Mononuclear cell (primary cell): ENCODE measurements around the gene NAPEPLD. TPM values are rescaled to one million over a fixed set of nuclear protein-coding genes. Genes with fewer than 3 reads are reported as not detected.
"Not testable (repeated sequence)": the region's sequence is repeated elsewhere in the genome, so short reads cannot be mapped to it uniquely, and the experiment has no call there.

Experiments
- H3K27me3 ChIP-seq: 2 replicates; pipeline ENCODE4 v1.6.0; 2011; ENCODE audit warnings: low read length, control low read depth; ENCODE audit not compliant: insufficient read depth
- H3K4me1 ChIP-seq: 2 replicates; pipeline ENCODE4 v1.5.1; 2011; ENCODE audit warnings: mild to moderate bottlenecking, low read length, control low read depth; ENCODE audit not compliant: insufficient read depth
- H3K4me3 ChIP-seq: 2 replicates; pipeline ENCODE4 v1.5.1; 2011; ENCODE audit warnings: mild to moderate bottlenecking, low read length, moderate library complexity
- H3K9me3 ChIP-seq: 2 replicates; pipeline ENCODE4 v1.5.1; 2011; ENCODE audit warnings: low read depth, mild to moderate bottlenecking, control low read depth, low read length
- total RNA-seq: library from RNA; depleted of rRNA; stranded (reverse); fragments of >200 nt; gene quantifications from one replicate; pipeline ENCODE4 v1.2.3, GENCODE V29; 2012

Gene NAPEPLD
- total RNA-seq, 1 donor, result 2.1 TPM

DNA sequence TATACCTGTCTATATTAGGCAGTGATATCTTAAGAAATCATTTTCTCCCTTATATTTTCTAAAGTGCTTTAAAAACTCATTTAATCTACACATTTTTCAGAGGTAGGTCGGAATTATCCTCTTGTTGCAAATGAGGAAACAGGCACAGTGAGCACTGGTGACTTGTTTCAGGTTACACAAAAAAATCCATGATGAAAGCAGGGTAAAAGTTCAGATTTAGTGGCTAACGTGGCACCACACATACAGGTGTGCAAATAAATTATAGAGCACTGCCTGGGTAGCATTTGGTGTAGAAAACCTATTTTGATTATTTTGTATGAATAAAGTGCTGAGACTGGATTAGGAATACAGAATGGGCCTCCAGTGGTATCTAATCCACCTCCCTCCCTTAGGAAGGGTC is 47.4 kb downstream of the NAPEPLD start:
- H3K4me3 ChIP-seq, result no peak overlapping the region
- no peaks in the 10 kb centered on the region for H3K9me3 ChIP-seq
- H3K27me3 ChIP-seq, result no peaks in the 10 kb centered on the region
- H3K4me1 ChIP-seq, result no peaks in the 10 kb centered on the region

GRCh38 chr7:103100348-103100747 is 48.6 kb downstream of the NAPEPLD start:
- no peaks in the 10 kb centered on the region for H3K4me1 ChIP-seq
- no peaks in the 10 kb centered on the region for H3K9me3 ChIP-seq
- no peaks in the 10 kb centered on the region for H3K27me3 ChIP-seq
- no peak overlapping the region for H3K4me3 ChIP-seq

GRCh38 chr7:103097041-103097440 is 51.9 kb downstream of the NAPEPLD start:
- H3K4me1 ChIP-seq, result no peaks in the 10 kb centered on the region
- H3K4me3 ChIP-seq, result no peak overlapping the region
- no peaks in the 10 kb centered on the region for H3K27me3 ChIP-seq
- H3K9me3 ChIP-seq, result no peaks in the 10 kb centered on the region

DNA sequence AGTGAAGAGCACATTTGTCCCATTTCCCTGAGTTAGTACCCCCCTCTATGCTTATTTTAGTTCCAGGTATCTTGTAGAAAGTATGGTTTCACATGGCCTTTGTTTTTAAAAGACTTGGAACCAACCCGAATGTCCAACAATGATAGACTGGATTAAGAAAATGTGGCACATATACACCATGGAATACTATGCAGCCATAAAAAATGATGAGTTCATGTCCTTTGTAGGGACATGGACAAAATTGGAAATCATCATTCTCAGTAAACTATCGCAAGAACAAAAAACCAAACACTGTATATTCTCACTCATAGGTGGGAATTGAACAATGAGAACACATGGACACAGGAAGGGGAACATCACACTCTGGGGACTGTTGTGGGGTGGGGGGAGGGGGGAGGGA is 53.3 kb downstream of the NAPEPLD start:
- not testable (repeated sequence) for H3K27me3 ChIP-seq

GRCh38 chr7:103094102-103094501 is 54.8 kb downstream of the NAPEPLD start:
- no peaks in the 10 kb centered on the region for H3K27me3 ChIP-seq
- no peak overlapping the region for H3K4me3 ChIP-seq
- no peaks in the 10 kb centered on the region for H3K4me1 ChIP-seq
- no peaks in the 10 kb centered on the region for H3K9me3 ChIP-seq

More for the DNA sequence above, 53.3 kb downstream of the NAPEPLD start:
- H3K9me3 ChIP-seq, H3K4me3 ChIP-seq, H3K4me1 ChIP-seq: not testable (repeated sequence)

DNA sequence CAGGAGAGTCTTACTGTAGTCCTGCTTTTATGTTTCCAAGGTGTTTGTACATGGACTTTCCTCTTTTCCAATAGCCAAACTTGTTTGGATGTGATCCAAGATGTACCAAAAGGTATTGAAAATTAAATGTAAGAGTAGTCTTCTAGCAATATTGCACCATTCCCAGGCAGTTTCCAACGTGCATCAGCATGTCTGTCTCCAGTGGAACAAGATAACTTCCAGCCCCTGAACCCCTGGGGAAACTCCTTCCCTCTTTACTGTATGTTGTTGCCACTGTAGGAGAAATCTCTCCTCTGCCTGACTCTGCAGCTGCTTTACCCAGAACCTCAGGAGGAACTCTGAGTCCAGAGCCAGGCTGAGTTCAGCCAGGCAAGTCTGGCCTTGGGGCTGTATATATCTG is 55.5 kb downstream of the NAPEPLD start:
- Histone ChIP-seq H3K4me3 (no peak overlapping the region), H3K4me1 (no peaks in the 10 kb centered on the region), H3K27me3 (no peaks in the 10 kb centered on the region), H3K9me3 (no peaks in the 10 kb centered on the region)

DNA sequence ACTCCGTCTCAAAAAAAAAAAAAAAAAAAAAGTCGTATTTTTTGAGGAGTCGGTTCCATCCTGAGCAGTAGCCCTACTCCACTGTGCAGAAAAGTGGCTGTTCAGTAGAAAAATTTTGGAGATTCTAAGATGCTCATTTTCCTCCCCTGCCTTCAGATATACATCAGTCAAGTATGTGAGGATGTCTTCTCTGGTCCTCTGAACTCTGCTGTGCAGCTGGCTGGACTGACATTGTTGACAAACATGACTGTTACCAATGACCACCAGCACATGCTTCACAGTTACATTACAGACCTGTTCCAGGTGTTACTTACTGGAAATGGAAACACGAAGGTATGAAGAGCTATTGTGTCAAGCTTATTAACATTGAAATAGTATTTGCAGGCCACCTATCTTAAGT is 56.6 kb downstream of the NAPEPLD start:
- H3K4me3 ChIP-seq, H3K9me3 ChIP-seq, H3K4me1 ChIP-seq, H3K27me3 ChIP-seq: not testable (repeated sequence)

GRCh38 chr7:103083210-103083609 is 65.7 kb downstream of the NAPEPLD start:
- peaks cover 6% of the 10 kb centered on the region for H3K4me1 ChIP-seq
- H3K4me3 ChIP-seq, result no peak overlapping the region
- H3K9me3 ChIP-seq, result no peaks in the 10 kb centered on the region
- H3K27me3 ChIP-seq, result no peaks in the 10 kb centered on the region

DNA sequence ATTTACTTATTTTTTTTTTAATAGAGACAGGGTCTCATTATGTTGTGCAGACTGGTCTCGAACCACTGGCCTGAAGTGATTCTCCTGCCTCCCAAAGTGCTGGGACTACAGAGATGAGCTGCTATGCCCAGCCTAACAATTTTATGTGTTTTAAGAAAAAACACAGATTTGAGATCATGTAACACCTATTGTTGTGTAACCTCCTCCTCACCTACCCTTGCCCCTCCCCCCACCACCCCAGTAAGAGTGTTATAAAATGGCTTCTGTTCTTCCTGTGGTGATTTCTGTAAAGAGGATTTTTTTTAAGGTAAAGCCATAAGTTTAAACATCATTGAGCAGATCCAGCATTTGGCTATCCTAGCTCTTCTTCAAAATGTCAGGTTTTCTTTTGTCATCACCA is 66.4 kb downstream of the NAPEPLD start:
- Histone ChIP-seq H3K4me3 (no peak overlapping the region), H3K27me3 (no peaks in the 10 kb centered on the region), H3K9me3 (no peaks in the 10 kb centered on the region), H3K4me1 (peaks cover 13% of the 10 kb centered on the region)

GRCh38 chr7:103080923-103081322 is 68.0 kb downstream of the NAPEPLD start:
- Histone ChIP-seq H3K4me3 (no peak overlapping the region), H3K4me1 (peaks cover 29% of the 10 kb centered on the region), H3K27me3 (no peaks in the 10 kb centered on the region), H3K9me3 (no peaks in the 10 kb centered on the region)

DNA sequence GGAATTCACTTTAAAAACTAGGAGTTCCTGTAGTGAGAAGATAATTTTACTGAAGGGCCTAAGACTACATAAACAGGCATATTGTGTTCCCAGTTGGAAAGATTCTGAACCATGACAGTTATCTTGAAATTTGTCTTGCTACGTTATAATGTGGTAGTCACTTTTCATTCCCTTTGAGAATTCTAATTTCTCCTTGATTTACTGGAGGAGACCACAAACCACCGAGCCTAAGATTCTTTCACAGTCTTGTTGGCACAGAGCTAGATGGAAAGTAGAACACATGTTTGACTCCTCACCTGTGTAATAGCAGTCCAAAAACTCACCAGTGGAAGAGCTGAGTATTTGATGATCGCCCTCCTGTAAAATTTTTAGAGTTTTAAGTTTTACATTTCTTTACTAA is 69.1 kb downstream of the NAPEPLD start:
- Histone ChIP-seq H3K4me1 (peaks cover 34% of the 10 kb centered on the region), H3K4me3 (no peak overlapping the region), H3K9me3 (no peaks in the 10 kb centered on the region), H3K27me3 (no peaks in the 10 kb centered on the region)

- not testable (repeated sequence) for H3K9me3 ChIP-seq, H3K4me3 ChIP-seq, H3K27me3 ChIP-seq
- H3K4me1 ChIP-seq, result peaks cover 41% of the 10 kb centered on the region
Observed at GRCh38 chr7:103078226-103078625, 70.7 kb downstream of the NAPEPLD start.

- H3K27me3 ChIP-seq, result no peaks in the 10 kb centered on the region
- H3K4me3 ChIP-seq, result no peak overlapping the region
- H3K4me1 ChIP-seq, result peaks cover 41% of the 10 kb centered on the region
- no peaks in the 10 kb centered on the region for H3K9me3 ChIP-seq
Observed at GRCh38 chr7:103077318-103077717, 71.6 kb downstream of the NAPEPLD start.

- peaks cover 41% of the 10 kb centered on the region for H3K4me1 ChIP-seq
- no peaks in the 10 kb centered on the region for H3K9me3 ChIP-seq
- H3K4me3 ChIP-seq, result no peak overlapping the region
- no peaks in the 10 kb centered on the region for H3K27me3 ChIP-seq
Observed at GRCh38 chr7:103076764-103077163, 72.1 kb downstream of the NAPEPLD start.

DNA sequence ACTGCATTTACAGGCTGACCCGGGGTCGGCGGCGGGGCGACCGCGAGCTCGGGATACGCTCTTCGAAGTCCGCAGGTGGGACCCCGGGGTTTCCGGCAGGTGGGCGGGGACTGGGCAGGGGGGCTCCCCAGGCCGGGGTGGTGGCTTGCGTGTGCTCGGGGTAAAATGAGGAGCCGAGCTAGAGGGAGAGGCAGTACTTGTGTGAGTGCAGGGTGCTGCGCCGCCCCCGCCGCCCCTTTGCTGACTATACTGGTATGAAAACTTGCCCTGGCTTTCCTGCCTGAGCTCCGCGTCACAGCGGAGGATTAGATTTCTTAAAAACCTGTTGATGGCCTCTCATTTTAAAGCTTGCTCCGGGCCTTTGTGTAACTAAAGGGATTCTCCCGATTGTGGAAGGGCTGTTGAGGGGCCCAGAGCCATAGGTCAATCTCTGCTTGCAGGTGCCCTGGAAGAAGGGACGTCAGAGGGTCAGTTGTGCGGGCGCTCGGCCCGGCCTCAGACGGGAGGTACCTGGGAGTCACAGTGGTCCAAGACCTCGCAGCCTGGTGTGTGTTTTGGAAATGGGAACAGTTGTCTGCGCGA is 73.5 kb downstream of the NAPEPLD start:
- H3K4me3 ChIP-seq, result peak overlapping the region; percentile 50
- no peaks in the 10 kb centered on the region for H3K9me3 ChIP-seq
- no peaks in the 10 kb centered on the region for H3K27me3 ChIP-seq
- peaks cover 41% of the 10 kb centered on the region for H3K4me1 ChIP-seq

DNA sequence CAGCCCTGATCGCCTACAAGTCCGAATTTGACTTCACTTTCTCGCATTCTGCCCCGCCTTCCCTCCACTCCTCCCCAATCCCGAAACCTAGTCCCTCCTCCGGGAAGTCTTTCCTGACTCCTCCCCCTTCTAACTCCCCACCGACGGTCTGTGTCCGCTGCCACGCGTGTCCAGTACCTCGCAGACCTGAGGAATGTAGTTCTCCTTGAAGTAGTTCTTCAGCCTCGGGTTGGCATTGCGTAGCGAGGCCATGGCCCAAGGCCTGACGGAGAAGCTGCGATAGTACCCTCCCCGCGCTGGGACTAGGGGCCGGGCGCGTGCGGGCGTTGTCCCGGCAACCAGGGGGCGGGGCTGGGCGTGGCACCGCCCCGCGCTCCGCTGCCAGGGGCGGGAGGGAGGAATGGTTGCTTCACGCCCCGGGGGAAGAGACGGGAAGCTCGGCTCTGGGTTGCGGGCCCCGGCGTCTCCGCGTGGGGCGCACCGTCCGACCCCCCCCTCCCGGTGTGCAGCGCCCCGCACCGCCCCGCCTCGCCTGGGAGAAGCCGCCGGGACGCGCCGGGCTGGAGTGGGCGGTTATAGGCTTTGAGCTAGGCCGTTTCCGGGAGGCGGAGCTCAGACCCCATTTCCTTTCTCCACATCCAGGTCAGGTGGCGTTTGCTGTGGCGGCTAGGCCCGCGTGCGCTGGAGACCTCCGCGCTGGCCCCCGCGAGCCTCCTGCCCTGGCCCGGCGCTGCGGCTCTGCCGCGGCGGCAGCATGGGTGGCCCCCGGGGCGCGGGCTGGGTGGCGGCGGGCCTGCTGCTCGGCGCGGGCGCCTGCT is 74.2 kb downstream of the NAPEPLD start, which contains the start of the genes ARMC10 and FBXL13:
ARMC10 (plus strand) TSS at position 622 of the 818 bp plus-strand sequence; CDS start at position 755, 133 bp downstream.
FBXL13 (minus strand) TSS at position 278 of the 818 bp plus-strand sequence.
- H3K4me1 ChIP-seq, result peaks cover 41% of the 10 kb centered on the region
- H3K4me3 ChIP-seq, result peak within 1 kb of the TSS; percentile 50
- no peaks in the 10 kb centered on the region for H3K9me3 ChIP-seq
- no peaks in the 10 kb centered on the region for H3K27me3 ChIP-seq
